ENCODE results near the gene ALDH1A3.

Gene ALDH1A3

GRCh38 chr15:100926971-100927756 lies 47.5 kb downstream of the ALDH1A3 start:
- Histone ChIP-seq H3K36me3 (ENCODE audit: insufficient read depth, low read length) (no peaks in the 10 kb centered on the region), H3K4me3 (no peak overlapping the region), H3K9me3 (ENCODE audit: low read depth, low read length) (no peaks in the 10 kb centered on the region), H3K9ac (ENCODE audit: insufficient read length) (no peak overlapping the region), H3K27ac (no peak overlapping the region)
- no peak for DNase-seq (ENCODE audit: low read depth, low spot score)
- TF ChIP-seq FOXP2 (optimal IDR thresholded peaks at IDR 0.05; ENCODE audit: control extremely low read depth, extremely low read length, insufficient read depth) (no peak), EZH2 (IDR thresholded peaks at IDR 0.05) (no peak), POLR2AphosphoS5 (IDR thresholded peaks at IDR 0.05; ENCODE audit: borderline replicate concordance, low read depth, low read length) (no peak)

- Histone ChIP-seq H3K4me3 (no peak overlapping the region), H3K27ac (no peak overlapping the region), H3K9me3 (ENCODE audit: low read depth, low read length) (no peaks in the 10 kb centered on the region), H3K9ac (ENCODE audit: insufficient read length) (no peak overlapping the region), H3K36me3 (ENCODE audit: insufficient read depth, low read length) (no peaks in the 10 kb centered on the region)
- TF ChIP-seq FOXP2 (optimal IDR thresholded peaks at IDR 0.05; ENCODE audit: control extremely low read depth, extremely low read length, insufficient read depth): no peak
- no peak for TF ChIP-seq POLR2AphosphoS5 (IDR thresholded peaks at IDR 0.05; ENCODE audit: borderline replicate concordance, low read depth, low read length)
- no peak for TF ChIP-seq EZH2 (IDR thresholded peaks at IDR 0.05)
- no peak for DNase-seq (ENCODE audit: low read depth, low spot score)
These were observed 49.1 kb downstream of the ALDH1A3 start for GRCh38 chr15:100928632-100929280.

GRCh38 chr15:100929641-100930042 lies 50.0 kb downstream of the ALDH1A3 start:
- DNase-seq (ENCODE audit: low read depth, low spot score): no peak
- Histone ChIP-seq H3K9ac (ENCODE audit: insufficient read length) (no peak overlapping the region), H3K9me3 (ENCODE audit: low read depth, low read length) (no peaks in the 10 kb centered on the region), H3K36me3 (ENCODE audit: insufficient read depth, low read length) (no peaks in the 10 kb centered on the region), H3K27ac (no peak overlapping the region), H3K4me3 (no peak overlapping the region)
- no peak for TF ChIP-seq POLR2AphosphoS5 (IDR thresholded peaks at IDR 0.05; ENCODE audit: borderline replicate concordance, low read depth, low read length)
- no peak for TF ChIP-seq FOXP2 (optimal IDR thresholded peaks at IDR 0.05; ENCODE audit: control extremely low read depth, extremely low read length, insufficient read depth)
- no peak for TF ChIP-seq EZH2 (IDR thresholded peaks at IDR 0.05)

- Histone ChIP-seq H3K27ac (no peak overlapping the region), H3K4me3 (no peak overlapping the region), H3K9me3 (ENCODE audit: low read depth, low read length) (no peaks in the 10 kb centered on the region), H3K36me3 (ENCODE audit: insufficient read depth, low read length) (no peaks in the 10 kb centered on the region), H3K9ac (ENCODE audit: insufficient read length) (no peak overlapping the region)
- DNase-seq (ENCODE audit: low read depth, low spot score): no peak
- TF ChIP-seq FOXP2 (optimal IDR thresholded peaks at IDR 0.05; ENCODE audit: control extremely low read depth, extremely low read length, insufficient read depth): no peak
- no peak for TF ChIP-seq EZH2 (IDR thresholded peaks at IDR 0.05)
- TF ChIP-seq POLR2AphosphoS5 (IDR thresholded peaks at IDR 0.05; ENCODE audit: borderline replicate concordance, low read depth, low read length): no peak
These were observed 50.7 kb downstream of the ALDH1A3 start for GRCh38 chr15:100930306-100930848.

- TF ChIP-seq FOXP2 (optimal IDR thresholded peaks at IDR 0.05; ENCODE audit: control extremely low read depth, extremely low read length, insufficient read depth): no peak
- no peak for TF ChIP-seq EZH2 (IDR thresholded peaks at IDR 0.05)
- no peaks in the 10 kb centered on the region for H3K36me3 ChIP-seq (ENCODE audit: insufficient read depth, low read length)
- no peak overlapping the region for H3K4me3 ChIP-seq
- no peak overlapping the region for H3K9ac ChIP-seq (ENCODE audit: insufficient read length)
- H3K9me3 ChIP-seq (ENCODE audit: low read depth, low read length): no peaks in the 10 kb centered on the region
- no peak for DNase-seq (ENCODE audit: low read depth, low spot score)
- no peak overlapping the region for H3K27ac ChIP-seq
These were observed 51.7 kb downstream of the ALDH1A3 start for GRCh38 chr15:100931143-100931890.

- no peak for TF ChIP-seq POLR2AphosphoS5 (IDR thresholded peaks at IDR 0.05; ENCODE audit: borderline replicate concordance, low read depth, low read length)
- no peak for TF ChIP-seq EZH2 (IDR thresholded peaks at IDR 0.05)
- no peak for TF ChIP-seq FOXP2 (optimal IDR thresholded peaks at IDR 0.05; ENCODE audit: control extremely low read depth, extremely low read length, insufficient read depth)
- Histone ChIP-seq H3K36me3 (ENCODE audit: insufficient read depth, low read length) (no peaks in the 10 kb centered on the region), H3K27ac (no peak overlapping the region), H3K9me3 (ENCODE audit: low read depth, low read length) (no peaks in the 10 kb centered on the region), H3K4me3 (no peak overlapping the region), H3K9ac (ENCODE audit: insufficient read length) (no peak overlapping the region)
- DNase-seq (ENCODE audit: low read depth, low spot score): no peak
These were observed 53.2 kb downstream of the ALDH1A3 start for GRCh38 chr15:100932676-100933348.

- H3K36me3 ChIP-seq (ENCODE audit: insufficient read depth, low read length): no peaks in the 10 kb centered on the region
- no peak overlapping the region for H3K9ac ChIP-seq (ENCODE audit: insufficient read length)
- H3K27ac ChIP-seq: no peak overlapping the region
- no peaks in the 10 kb centered on the region for H3K9me3 ChIP-seq (ENCODE audit: low read depth, low read length)
- DNase-seq (ENCODE audit: low read depth, low spot score): no peak
- TF ChIP-seq FOXP2 (optimal IDR thresholded peaks at IDR 0.05; ENCODE audit: control extremely low read depth, extremely low read length, insufficient read depth) (no peak), EZH2 (IDR thresholded peaks at IDR 0.05) (no peak), POLR2AphosphoS5 (IDR thresholded peaks at IDR 0.05; ENCODE audit: borderline replicate concordance, low read depth, low read length) (no peak)
- H3K4me3 ChIP-seq: no peak overlapping the region
These were observed 54.5 kb downstream of the ALDH1A3 start for GRCh38 chr15:100934166-100934565.
